Femur (tissue), 1 donor: ENCODE results near the gene NR1H4.
"Not testable (repeated sequence)": the region's sequence is repeated elsewhere in the genome, so short reads cannot be mapped to it uniquely, and the experiment has no call there.

Experiments used
- DNase-seq: peaks from one replicate; pipeline ENCODE4 v3.0.0-alpha.2; 2017

The NR1H4 gene

DNA sequence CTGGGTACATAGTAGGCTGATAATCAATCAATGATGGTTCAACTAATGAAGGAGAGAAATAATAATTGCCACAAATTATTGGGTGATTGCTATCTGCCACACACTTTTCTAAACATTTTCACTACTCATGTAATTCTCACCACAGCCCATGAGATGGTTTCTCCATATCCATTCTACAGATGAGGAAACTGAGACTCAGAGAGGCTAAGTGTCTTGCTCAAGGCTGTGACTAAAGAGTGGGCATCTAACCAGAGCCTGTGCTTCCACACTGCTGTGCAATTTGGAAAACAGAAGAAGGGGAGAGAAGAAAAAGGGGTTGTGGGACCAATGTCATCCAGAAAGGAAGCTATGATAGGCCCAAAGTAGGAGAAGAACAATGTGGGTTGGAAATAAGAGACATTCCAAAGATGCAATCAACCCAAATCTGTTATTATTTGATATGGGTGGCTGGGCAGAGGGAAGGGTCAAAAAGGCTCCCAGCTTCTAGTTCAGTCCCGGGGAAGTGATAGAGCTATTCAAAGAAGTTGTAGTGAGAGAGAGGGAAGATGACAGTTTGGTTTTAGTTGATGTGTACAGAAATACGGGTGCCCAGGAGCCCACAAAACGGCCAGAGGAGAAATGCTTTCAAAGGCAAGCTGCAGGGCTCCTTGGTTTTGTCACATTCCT is 483 bp upstream of the NR1H4 start:
- DNase-seq = no peak

DNA sequence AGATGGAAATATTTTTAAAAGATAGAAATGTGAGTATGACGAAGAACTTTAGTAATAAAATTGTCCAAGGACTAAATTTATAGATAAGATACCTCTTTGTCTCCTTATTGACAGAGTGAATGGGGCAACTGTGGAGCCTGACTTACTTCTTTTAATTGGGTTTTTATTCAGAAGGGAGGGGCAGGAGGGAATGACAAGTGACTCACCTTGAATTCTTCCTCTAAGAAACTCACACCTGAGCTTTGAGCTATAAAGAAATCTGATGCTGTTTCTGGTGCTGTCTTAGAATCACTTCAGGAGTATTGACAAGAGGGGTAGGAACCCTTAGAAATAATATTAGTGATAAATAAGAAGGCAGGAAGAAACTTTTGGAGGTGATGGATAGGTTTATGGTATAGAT is 951 bp downstream of the NR1H4 start:
- no peak for DNase-seq

DNA sequence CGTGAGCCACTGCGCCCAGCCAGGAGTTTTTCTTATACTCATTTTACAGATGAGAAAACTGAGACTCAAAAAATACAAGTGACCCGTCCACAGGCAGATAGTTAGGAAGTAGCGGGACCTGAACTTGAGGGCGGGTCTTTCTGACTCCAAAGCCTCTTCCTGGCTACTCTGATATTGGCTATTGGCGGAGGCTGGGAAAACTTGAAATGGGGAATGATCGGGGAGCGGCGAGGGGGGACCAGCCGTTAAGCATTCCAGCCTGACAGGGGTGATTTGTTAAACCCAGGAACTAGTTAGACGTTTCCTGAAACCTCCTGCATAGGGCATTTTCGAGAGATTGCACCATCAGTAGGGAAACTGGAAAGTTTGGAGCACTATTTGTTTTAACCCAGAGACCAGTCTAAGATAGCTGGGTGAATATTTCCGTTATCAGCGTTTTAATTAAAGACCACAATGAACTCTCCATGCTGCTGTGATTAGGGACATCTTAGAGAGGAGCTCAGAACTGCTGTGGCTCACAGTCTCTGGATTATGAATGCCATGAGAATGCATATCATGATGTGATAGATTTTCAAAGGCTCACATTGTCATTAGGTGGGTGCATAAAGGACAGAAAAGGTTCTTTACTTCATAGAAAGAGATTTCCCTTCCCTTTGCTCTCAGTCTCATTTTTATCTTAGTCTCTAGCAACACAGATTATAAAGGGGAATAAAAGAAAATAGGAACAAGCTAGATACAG is 2.5 kb downstream of the NR1H4 start:
- DNase-seq = no peak

DNA sequence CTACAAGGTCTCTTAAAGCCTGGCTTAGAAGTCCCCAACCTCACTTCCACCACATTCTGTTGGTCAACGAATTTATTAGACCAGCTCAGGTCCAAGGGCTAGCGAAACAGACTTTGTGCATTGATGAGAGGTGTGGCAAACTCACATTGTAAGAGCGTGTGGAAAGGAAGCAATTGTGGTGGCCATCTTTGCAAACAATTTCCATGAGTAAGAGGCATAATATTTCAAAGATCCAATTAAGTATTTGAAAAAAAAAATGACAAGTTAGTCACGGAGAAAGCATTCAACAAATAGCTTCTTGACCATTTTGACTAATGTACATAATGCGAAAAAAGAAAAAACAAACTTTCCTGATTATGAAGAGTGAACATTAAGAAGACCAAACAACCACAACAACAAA is 7.4 kb downstream of the NR1H4 start:
- no peak for DNase-seq

DNA sequence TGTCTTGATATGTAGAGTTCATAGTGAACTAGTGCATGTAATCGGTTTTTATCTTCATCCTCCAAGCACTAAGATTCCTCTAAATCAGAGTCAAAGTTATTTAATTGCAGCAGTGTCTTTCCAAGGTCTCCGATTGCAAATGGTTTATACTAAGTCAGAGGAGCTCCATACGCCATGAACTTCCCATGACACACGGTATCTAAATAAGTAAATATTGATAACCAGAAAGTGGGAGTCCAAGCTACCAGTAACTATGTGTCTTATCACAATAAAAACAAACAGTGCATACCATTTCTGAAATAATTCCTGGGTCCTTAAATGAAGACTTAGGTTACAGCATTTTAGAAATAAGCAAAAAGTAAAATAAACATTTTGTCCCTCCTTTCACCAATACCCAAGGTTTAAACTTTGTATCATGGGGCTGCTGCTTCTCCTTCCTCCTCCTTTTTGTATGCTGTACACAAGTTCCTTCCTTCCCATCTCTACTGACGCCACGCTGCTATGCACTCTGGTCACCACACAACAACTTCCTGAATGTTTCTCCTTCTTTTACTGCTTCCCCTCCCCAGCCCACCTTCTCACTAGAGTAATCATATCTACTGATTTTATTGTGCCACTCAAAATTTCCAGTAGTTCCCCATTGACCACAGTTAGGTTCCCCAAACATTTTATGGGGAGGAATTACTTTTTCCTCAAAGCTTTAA is 10.7 kb downstream of the NR1H4 start:
- no peak for DNase-seq

DNA sequence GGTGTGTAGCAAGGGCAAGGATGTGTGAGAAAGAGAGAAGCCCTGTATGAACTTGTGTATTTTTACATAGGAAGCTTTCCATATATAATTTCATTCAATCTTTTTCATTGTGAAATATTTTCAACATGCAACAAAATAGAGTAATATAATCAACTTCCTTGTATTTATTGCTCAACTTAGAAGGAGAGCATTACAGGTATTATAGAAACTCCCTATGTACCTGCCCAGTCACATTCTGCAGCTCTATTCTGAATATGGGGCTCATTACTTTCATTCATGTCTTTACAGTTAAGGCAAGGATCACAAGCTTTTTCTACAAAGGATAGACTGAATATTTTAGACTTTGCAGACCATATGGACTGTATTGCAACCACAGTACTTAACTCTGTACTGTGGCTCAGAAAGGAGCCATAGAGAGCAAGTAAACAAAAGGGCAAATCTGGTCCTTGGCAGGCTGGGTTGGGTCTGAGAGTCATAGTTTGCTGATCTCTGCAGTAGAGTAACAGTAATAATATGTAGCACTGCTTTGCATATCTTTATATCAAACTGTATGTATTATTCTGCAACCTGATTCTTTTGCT is 11.3 kb downstream of the NR1H4 start:
- no peak for DNase-seq

DNA sequence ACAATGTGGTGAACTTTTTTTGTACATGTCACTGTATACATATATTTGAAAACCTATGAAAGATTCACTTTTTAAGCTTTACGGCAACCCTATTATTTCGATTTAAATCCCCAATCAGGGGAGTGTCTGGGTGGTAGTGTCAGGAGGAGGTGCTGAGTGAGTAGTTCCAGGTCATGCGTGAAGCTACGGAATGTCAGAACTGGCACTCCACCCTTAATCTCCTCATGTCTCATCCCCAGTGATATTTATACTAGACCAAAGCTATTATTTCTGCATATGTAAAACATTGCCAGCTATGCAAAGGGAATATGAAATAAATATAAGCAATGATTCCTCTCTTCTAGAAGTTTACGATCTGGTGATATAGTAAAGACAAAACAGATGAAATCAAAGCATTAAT is 12.3 kb downstream of the NR1H4 start:
- no peak for DNase-seq

DNA sequence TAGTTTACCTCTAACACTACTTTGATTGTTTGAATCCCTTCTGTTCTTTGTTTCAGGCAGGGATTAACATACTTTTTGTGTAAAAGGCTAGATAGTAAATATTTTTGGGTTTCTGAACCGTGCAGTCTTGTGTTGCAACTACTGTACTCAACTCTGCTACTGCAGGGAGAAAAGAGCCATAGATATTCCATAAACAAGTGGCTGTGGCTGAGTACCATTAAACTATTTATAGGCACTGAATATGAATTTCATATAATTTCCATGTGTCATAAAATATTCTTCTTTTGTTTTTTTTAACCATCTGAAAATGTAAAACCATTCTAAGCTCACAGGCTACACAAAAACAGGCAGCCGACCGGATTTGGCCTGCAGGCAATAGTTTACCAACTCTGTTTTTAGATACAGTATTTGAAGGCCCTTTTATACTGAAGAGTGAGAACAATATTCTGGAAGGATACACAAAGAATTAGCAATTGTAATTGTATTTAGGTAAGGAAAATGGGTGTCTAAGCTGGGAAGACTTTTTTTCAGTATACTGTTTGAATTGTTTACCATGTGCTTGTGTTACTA is 15.7 kb downstream of the NR1H4 start:
- DNase-seq = no peak

DNA sequence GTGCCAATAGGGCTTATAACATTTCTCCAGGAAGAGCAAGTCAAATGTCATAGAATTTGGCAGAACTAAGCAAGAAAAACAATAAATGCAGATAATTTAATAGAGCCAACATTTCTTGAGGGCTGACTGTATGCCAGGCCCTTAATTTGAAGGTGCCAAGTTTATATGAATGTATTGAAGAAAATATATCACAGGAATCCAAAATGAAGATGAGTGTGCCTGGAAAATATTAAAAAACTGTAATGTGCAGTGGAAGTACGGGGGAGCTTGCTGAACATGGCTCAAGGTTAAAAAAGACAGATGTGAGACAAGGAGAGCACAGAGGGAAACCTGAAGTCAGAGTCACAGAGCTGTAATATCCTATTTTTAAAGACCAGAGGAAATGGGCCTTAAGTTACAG is 16.4 kb downstream of the NR1H4 start:
- DNase-seq = no peak

DNA sequence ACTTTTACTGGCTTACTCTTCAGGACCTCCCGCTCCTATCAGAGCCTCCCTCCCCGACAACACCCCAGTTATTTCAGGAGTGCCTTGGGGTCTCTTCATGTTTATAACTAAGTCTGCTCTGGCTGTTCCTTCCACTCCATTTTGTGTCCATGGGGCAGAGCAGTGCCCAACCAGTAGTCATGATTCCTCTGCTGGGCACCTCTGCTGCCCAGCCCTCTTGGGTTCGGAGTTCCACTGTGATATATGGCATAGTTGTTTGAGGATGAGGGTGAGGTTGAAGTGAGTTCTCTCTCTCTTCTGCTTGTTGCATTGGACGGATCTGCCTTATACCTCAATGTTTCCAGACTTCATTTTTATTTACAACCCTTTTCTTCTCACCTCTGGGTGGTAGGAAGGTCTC is 17.4 kb downstream of the NR1H4 start:
- DNase-seq = no peak

DNA sequence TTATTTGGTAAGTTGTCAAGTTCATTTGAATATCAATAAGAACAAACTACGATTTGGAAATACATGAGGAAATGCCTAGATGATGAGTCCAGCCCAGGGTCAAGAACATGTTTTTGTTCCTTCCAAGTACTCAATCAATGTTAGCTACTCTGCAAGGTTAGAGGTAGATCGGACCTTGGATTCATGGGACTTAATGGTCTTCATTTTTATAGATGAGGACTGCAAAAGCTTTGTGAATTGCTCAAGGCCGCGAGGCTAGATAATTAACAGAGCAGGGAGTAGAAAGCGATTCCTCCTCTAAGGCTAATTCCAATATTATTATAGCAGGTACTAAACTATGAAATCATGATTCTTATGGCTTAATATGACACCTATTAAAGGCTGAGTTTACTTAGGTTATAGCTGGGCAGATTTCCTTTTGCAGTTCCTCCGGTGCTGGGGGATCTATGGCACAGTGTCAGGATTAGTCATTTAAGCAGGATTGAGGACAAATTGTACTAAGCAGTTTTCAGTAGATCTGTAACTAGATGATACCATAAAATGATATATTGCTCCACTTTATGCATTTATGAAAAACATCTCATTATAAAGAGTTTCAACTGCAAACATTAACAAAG is 19.8 kb downstream of the NR1H4 start:
- no peak for DNase-seq

DNA sequence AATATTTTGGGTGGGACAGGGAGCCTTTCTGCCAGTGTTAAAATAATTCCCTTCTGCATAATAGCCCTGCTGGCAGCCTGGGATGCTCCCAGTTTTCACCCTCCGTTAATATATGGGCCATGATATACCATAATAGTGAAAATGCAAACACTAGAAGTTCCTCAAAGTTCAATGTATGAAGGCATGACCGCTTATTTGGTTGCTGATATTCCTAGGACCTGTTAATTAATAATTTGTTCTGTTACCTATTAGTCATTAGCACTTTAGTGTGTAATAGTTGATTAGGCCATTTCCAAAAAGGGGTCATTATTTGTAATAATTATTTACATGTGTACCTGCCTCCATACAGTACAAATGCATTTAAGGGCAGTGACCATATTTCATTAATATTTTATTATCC is 20.4 kb downstream of the NR1H4 start:
- DNase-seq = no peak

DNA sequence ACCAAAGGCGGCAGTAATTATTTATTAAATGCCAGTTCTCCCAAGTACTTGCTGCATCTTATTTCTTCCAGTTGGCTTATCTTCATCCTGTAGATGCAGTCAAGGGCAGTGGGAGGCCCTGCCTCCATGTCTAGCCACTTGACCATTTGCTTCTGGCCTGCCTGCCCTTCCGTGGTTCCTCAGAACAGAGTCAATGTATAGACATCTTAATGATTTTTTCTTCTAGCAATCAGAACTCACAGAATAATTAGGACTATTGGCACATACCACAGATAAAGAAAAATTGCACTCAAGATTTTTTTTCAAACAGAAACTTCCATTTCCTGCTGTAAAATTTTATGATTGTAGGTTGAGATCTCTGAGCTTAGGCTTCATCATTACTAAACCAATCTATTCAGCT is 20.9 kb downstream of the NR1H4 start:
- DNase-seq = no peak

DNA sequence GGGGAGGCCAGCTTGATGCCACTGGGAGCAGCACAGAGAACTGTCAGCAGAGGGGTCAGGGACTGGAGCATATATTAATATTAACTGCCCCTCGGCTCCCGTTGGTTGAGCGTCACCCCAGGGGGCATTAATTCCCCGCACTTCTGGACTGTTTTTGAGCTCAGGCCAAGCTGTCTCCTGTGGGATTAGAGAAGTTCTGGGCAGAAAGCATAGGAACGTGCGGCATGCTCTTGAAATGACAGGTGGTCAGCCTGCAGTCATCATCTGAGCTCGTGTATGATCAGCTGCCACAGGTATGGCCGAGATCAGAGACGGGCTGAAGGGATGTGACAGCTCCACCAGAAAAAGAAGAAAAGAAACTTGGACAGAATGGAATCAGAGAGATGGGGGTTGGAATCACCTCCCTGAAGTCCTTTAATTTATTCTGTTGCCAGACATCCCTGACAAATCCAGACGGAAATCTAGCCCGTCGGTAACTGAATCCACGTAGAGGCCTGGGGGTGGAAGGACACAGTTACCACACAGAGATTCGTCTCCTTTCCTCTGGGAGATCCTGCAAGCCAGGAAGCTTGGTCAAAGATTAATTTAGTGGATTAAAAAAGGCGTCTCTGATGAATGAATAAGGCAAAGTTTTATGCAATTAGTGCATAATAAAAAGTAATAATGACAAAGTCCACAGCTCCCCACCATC is 23.6 kb downstream of the NR1H4 start:
- DNase-seq = no peak

DNA sequence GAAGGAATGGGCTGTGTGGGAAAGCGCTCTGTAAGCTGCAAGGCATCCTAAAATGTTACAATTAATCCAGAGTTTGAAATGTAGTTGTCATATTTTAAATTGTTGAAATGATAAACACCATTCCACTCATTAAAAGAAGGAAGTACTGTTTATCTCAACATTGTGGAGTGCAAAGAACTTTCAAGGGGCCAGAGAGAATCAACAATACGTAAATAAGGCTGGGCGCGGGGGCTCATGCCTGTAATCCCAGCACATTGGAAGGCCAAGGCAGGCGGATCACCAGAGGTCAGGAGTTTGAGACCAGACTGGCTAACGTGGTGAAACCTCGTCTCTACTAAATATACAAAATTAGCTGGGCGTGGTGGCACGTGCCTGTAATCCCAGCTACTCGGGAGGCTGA is 24.5 kb downstream of the NR1H4 start:
- DNase-seq = no peak

DNA sequence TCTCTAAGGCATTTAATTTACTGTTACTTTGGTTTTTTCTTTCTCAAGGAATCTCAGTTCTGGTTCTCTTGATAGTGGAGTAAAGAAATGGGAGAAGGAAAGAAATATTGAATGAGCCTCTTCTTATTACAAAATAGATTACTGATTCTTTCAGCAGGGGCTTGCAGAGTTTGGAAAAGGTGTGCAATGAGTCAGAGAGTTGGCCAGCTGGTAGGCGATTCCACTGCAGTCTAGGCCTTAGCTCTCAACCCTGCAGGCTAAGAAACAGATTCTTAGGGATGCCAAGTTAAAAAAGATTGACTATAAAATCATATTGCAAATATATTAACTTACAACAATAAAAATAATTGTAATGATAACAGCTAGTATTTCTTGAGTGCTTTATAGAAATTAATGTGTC is 25.8 kb downstream of the NR1H4 start:
- DNase-seq = no peak

DNA sequence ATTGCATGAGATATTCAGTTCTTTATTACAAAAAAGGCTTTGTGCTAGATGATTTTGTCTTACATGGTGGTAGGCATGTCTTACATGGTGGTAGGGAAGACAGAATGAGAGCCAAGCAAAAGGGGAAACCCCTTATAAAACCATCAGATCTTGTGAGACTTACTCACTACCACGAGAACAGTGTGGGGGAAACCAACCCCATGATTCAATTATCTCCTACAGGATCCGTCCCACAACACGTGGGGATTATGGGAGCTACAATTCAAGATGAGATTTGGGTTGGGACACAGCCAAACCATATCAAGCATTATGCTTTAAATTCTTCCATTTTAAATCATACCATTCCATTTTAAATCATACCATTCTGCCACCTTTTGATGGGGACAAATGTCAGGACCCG is 29.1 kb downstream of the NR1H4 start:
- DNase-seq = not testable (repeated sequence)

DNA sequence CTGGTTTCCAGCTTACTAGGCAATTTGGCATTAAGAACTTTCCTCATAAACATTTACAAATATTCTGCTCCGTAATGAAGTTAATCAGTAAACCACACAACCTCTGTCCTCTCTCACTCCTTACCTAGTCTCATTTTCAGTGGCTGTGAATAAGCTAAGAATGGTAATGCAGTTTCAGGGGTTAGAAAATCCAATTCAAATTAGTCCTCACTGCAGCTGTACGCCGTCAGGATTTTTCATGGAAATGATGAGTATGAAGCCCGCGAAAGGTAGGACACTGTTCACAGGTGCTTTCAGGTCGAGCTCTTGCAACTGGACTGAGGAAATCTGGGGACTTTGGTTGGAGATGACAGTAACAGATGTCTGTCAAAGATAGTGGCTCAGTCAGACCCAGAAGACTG is 29.6 kb downstream of the NR1H4 start:
- no peak for DNase-seq

DNA sequence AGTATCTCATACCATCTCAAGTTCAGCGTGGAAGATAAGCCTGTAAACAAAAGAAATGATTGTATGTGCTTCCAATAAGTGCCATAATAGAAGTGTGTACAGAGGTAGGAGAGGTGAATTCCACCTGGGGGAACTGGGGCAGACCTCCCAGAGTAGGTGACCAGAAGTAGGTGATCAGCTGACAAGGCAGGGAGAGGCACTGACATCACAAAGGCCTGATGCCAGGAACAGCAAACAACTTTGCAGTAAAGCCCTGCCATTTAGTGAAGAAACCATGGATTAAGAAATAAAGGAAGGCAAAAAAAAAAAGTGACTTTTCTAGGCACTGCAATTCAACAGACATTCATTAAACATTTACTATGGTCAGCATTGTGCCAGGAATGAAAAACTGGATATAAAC is 31.1 kb downstream of the NR1H4 start:
- DNase-seq = no peak

DNA sequence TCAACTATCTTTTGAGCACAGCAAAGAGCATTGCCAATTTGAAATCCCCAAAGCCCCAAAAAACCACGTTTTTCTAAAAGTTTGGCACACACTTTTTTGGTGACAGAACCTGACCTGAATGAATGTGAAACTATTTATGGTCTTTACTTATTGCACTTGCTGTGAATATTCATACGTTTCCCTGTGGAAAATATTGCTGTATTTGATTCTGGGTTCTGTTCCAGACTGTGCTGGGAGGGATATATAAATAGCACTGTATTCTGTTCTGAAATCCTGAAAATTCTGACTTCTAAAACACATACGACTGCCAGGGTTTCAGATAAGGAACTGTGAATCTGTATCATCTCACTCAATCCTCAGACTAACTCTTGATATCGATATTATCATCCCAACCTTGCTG is 35.1 kb downstream of the NR1H4 start:
- no peak for DNase-seq

DNA sequence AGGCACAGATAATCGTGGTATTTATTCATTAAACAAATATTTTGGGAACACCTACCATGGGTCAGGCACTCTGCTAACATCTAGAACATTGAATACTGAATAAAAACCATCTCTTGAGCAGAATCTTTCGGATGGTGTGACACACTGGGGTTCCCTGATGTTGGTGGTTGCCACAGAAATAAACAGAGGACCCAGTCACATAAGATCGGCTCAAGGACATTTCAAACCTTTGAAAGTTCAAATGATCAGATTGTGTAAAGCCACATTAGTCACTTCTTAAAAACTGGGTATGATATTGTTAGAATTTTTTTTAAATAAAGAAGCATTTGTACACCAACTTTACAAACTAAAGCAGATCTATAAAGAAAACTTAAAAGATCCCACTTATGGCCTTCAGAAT is 39.0 kb downstream of the NR1H4 start:
- no peak for DNase-seq

DNA sequence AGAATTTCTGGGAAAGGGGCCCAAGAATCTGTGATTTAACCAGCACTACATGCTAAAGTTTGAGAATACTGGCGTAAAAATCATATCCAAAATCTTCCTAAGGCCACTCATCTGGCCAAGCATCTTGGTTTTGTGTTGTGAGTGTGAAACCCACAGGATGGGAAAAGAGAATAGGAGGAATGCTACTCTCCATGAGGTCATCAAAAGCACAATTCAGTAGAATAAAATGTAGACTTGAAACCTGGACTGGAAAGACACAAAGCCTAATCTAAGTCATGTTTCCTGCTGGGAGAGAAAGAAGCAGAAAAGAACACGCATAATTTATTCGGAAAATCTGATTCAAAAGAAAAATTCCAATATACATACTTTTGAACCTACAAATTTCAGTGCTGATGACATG is 42.3 kb downstream of the NR1H4 start:
- no peak for DNase-seq

DNA sequence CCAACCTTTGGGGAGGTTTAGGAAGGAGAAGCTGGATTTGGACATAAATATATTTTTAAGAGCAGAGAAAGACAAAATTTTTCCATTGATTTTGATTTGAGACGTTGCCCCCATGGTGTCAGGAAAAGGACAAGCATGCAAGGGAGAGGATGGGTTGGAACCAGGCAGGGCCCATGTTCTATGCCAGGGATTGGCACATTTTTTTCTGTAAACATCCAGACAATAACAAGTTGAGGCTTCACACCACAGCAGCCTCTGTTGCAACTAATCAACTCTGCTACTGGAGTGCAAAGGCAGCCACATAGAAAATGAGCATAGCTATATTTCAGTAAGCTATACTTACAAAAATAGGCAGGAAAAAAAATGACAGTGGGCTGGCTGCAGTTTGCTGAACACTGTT is 44.7 kb downstream of the NR1H4 start:
- DNase-seq = no peak
